Stimulated activated CD8-positive, alpha-beta memory T cell treated with anti-CD3 and anti-CD28 coated beads, Interleukin-12 subunit alpha, Interleukin-12 subunit beta, amount 100 ng/mL, for 4 hours (primary cell): ENCODE data around the gene KRTCAP2.

Experiments used
- DNase-seq: peaks from one replicate; pipeline ENCODE4 v3.0.0-alpha.2; 2020; ENCODE audit warnings: low read depth

The KRTCAP2 gene

DNA sequence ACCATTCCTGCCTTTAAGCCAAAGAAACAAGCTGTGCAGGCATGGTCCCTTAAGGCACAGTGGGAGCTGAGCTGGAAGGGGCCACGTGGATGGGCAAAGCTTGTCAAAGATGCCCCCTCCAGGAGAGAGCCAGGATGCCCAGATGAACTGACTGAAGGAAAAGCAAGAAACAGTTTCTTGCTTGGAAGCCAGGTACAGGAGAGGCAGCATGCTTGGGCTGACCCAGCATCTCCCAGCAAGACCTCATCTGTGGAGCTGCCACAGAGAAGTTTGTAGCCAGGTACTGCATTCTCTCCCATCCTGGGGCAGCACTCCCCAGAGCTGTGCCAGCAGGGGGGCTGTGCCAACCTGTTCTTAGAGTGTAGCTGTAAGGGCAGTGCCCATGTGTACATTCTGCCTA, 38.8 kb downstream of the KRTCAP2 start:
- no peak for DNase-seq

DNA sequence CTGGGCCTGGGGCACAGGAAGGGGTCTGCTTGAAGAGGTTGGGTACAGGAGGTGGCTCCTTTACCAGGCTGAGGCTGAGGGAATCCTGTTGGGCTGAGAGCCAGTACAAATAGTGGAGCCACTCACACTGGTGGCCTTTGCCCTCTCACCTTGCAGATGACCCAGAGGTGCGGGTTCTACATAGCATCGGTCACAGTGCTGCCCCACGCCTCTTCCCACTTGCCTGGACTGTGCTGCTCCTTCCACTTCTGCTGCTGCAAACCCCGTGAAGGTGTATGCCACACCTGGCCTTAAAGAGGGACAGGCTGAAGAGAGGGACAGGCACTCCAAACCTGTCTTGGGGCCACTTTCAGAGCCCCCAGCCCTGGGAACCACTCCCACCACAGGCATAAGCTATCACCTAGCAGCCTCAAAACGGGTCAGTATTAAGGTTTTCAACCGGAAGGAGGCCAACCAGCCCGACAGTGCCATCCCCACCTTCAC, 39.3 kb downstream of the KRTCAP2 start:
- no peak for DNase-seq

DNA sequence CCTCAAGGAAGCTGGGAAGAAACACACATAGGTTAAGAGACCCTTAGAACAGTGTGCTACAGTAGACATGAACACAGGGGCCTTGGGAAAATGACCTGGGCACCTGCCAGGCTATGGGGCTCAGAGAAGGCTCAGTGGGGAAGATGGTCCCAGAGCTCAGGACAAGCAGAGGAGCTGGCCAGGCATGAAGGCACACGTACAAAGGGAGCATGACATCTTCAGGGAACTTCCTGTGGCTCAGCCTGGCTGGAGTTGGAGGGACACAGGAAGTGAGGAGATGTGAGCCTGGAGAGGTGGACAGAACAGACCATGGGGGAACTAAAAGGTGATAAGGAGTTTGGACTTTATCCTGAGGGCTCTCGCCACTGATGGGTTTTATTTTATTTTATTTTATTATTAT, 41.2 kb downstream of the KRTCAP2 start:
- no peak for DNase-seq

DNA sequence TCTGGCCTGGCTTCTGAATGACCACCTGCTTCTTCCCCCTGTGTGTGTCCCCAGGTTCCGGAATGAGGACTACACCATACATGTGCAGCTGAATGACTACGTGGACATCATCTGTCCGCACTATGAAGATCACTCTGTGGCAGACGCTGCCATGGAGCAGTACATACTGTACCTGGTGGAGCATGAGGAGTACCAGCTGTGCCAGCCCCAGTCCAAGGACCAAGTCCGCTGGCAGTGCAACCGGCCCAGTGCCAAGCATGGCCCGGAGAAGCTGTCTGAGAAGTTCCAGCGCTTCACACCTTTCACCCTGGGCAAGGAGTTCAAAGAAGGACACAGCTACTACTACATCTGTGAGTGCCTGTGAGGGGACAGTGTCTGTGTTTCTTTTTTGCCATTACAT, 41.8 kb downstream of the KRTCAP2 start:
- no peak for DNase-seq

DNA sequence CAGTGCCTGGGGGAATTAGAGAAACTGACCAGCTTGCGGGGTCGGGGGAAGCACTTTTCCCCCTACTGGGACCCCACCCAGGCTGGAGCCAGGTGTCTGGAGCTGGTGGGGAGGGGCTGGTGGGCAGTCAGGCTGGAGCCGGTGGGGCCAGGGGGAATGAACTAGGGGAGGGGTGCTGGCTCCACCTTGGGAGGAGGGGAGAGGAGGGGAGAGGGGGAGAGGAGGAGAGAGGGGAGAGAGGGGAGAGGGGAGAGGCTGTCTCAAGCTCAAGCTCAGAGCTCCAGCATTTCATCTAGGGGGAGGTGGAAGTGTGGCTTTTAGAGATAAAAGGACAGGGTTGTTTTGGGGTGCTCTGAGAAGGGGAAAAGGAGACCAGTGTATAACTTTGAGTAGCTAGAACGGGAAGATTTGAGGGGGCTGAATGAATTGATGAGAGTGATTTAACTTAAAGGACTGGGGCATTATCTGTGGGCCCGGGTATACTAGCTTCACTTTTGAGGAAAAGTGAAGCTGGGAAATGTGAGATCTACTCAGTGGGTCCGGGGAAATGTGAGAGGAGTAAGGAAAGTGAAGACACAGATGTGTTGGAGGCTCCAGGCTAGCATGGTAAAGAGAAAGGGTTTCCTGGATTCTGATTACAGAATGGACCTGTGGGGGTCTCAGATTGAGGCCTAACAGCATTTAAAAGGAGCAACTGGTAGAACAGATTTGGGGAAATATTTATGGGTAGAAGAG, 42.7 kb downstream of the KRTCAP2 start:
- DNase-seq: no peak

DNA sequence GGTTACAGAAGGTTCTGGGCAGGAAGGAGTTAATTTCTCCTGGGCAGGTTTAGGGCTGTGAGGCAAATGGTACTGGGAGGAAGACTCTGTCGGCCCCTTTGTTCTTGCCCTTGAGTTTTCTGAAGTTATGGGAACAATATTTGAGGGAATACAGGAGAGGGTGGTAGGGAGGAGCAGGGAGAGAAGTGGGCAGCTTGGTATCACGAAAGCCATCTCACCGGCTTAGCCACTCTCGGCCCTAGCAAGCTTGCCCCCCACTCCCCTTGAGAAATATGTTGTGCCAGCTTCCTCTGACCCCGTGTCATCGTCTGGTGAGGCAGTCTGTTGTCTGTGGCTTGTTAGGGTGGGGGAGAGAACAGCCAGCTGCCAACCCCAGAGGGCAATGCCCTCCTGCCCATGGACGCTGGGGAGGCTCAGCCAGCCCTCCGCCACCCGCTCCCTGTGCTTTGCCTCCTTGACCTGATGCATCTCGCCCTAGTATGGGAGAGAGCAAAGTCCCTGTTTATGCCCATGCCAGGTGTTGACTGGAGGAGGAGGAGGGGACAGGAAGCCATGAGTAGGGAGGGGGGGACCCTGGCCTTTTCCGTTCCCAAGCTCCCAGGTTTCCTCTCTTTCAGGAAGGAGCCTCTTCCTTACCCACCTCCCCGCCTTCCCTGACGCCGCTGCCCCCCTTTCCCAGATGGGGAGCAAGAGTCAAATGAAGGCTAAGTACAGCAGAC, 44.2 kb downstream of the KRTCAP2 start:
- no peak for DNase-seq

DNA sequence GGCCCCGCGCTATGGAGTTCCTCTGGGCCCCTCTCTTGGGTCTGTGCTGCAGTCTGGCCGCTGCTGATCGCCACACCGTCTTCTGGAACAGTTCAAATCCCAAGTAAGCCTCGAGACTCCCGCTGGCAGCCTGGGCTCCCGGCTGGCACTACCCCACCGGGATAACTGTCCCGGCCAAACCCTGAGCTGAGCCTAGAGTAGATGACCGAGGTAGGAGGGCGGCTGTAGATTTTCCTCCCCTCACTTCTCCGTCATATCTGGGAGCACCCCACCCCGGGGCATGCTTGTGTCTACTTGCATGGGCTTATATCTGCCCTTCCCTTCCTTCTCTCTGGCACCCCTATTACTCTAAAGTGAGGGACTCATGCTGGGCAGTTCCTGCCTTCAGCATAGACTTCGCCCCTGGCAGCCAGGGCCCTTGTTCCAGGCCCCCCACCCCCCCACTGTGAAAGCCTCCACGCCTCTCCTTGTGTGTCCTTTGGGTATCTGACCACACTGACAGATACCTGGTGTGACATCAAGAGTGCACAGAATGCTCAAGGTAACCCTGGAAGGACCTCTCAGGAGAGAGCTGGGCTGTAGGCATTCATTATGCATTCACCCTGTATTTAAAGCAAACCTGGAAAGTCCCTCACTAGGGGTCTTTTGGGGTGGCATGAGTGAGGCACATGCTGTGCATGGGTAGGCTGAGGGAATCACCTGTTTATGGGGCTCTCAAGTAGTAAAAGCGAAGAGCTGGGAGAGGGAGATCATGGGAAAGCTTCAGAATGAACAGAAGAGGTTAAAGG, 44.9 kb downstream of the KRTCAP2 start:
- DNase-seq: no peak

DNA sequence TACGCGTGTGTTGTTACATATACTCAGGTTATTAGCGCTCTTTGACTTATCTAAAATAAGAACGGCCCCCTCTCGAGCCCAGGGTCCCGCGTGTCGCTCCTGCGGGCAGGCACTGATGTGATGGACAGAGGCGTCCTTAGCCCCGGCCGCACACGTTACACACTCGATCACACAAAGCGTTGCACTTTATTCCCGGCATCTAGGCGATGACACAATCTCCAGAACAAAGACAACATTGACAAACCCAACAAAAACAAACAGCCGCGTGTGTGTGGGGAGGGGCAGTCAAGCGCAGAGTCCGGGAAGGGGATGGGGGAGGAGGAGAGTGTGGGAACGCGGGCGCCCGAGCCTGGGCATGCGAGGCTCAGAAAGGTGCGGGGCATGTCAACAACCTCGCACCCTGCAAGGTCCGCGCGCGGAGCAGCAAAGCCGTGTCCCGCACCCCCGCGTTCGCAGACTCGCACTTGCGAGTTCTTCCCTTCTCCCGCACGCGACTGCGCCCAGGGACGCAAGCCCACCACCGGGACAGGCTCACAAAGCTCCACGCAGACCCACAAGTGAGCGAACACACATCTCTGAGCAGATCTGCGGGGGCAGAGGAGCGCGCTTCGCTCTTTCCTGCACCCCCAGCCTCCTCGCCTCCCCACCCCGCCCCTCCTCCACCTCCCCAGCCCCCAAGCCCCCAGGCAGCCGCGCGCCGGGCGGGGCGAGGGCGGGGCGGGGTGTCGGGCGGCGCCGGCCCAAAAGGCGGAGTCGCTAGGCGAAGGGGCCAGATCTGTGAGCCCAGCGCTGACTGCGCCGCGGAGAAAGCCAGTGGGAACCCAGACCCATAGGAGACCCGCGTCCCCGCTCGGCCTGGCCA, 45.8 kb downstream of the KRTCAP2 start, which contains the start of gene EFNA1:
EFNA1 (plus strand) TSS at position 772 of the 862 bp plus-strand sequence. CDS start 102 bp downstream, outside the sequence.
- peak; percentile 34 for DNase-seq

DNA sequence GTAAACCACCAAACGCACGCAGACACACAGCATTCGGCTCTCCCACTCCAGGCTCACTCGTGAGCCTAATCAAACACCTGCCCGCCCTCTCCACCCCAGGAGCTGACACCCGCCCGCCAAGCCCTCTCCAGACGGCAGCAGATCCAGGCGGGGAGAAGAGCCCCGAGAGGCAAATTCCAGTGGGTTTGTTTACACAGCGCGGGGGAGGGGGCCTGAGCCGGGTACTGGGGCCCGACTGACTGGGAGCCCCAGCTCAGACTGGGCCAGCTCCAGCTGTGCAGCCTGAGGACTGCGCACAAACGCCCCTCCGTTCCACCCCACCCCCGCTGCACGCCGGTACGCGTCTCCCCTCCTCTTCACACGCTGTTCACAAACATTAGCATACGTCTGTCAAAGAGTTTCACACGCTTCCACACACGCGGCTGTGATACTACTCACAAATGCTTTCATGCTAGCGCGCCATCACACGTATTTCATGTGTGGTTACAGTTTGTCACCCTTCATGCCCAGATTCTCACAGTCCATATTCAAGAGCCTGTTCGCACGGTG, 46.5 kb downstream of the KRTCAP2 start:
- DNase-seq: peak; percentile 22

DNA sequence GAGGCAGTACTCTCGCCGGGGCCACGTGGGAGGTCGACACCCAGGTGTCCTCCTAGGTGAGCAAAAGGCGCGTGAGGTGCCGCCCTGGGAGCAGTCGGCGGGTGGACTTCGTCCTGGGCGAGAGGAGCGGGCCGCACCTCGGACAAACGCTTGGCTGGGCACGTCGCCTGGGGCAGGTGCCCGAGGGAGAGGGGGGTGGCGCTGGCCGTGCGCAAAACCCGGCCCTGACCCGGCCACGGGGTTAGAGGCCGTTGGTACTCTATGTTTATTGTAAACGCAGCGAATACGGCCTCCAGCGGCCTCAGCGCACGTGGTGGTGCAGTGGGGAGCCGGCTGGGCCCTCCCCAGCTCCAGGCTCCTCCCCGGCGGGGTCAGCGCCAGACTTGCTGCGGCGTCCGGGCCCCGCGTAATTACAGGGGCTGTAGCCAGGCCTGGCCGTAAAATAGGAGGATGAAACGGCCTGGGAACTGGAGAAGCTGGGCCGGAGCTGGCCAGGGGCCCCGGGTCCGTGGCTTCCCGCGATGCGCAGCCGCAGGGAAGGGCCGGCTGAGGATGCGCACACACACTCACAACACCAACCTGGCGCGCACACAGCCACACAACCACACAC, 47.1 kb downstream of the KRTCAP2 start:
- DNase-seq: no peak

DNA sequence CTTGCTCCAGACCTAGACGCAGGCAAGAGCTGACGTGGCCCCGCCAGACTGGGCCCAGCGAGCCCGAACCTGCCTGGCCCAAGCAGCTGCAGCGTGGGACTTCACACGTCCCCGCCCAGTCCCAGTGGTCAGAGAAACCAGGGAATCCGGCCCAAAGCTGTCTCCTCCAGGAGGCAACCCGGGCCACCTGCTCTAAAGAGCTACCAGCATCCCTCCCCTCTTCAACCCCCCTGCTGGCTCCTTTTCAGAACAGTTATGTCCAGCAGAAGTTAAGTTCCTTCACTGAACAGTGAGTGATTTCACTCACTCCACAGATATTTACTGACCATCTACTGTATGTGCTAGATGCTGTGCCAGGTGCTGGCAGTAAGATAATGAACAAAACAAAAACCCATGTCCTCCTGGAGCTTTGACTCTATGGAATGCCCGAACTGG, 47.6 kb downstream of the KRTCAP2 start:
- no peak for DNase-seq

DNA sequence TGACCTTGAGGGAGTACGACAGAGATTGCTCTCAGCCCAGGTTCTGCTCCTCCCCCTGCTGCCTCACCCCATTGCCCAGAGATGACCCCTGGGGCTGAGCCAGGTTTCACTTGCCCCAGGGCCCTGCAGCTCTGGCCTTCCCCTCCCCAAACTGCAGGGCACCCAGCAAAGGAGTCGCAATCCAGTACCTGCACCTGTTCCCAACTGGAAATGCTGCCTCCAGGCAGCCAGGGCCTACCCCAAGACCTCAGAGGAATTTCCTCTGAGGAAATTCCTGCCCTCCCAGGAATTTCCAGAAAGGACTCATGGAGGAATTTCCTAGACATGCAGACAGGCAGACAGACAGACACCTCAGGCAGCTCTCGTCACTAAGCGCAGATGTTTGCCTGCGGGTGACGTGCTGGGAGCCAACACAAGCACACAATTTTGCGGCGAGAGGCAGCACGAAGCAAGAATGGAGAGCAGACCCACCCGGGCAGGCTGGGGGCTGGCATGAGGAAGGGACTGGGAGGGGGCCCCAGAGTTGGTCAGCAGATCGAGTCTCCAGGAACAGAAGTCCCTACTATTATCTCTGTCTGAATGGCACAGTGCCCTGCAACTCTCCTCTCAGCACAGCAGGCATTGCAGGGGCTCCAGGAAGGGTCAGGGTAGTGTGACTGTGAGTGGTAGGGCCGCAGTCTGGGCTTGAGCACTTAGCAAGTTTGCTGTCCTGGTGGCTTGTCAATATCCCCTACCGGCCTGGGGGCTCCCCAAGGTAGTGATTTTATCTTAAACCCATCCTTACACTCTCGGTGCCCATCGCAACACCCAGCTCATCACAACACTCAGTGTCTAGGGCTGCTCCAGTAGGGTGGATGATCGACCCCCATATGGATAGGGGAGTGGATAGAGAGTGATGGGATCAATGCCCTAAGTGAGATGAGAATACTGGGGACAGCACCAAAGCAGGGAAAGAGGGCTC, 48.3 kb downstream of the KRTCAP2 start:
- DNase-seq: no peak

DNA sequence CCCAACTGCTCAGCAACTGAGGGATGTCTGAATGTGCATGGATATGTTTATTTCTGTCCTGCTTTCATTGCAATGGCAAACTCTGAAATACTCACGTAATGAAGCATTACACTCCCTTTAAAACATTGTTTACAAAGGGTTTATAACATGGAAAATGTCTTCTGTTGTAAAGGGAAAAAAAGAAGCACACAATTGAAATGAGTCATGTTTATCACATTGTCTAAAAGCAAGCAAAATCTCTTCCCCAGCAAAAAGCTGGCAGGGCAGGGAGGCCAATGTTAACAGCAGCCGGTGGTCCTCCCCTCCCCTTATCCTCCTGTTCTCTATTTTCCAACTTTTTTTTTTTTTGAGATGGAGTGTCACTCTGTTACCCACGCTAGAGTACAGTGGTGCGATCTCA, 49.3 kb downstream of the KRTCAP2 start:
- DNase-seq: no peak

DNA sequence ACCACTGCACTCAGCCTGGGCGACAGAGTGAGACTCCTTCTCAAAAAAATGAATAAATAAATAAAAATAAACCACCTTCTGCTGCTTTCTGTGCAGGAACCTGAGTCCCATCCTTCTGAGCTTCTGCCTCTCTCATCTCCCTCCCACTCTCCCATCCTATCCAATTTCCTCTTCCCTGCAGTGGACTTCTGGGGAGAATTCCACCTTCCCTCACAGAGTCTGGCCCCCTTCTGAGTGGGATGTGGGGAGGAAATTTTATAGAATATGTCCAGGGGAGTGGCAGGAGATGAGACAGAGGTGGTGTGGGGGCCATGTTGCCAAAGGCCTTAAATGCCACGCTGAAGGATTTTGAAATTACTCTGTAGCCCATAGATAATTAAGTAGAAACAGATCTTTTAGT, 50.8 kb downstream of the KRTCAP2 start:
- DNase-seq: no peak

DNA sequence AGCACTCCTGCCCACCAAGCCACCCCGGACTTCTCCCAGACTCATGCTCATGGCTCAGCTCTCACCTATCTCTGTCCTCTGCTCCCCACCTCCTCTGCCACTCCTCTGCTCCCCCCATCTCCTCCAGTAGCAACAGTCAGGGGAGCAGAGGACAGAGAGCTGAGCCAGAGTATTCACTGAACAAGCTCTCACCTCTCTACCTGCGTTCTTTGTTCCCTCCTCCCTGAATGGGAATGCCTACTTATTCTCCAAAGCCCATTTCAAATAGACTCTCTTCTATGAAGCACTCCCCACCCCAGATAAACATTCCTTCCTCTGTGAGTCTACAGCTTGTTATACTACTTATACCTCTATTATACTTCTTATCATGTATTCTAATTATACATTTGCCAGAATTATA, 51.9 kb downstream of the KRTCAP2 start:
- no peak for DNase-seq

DNA sequence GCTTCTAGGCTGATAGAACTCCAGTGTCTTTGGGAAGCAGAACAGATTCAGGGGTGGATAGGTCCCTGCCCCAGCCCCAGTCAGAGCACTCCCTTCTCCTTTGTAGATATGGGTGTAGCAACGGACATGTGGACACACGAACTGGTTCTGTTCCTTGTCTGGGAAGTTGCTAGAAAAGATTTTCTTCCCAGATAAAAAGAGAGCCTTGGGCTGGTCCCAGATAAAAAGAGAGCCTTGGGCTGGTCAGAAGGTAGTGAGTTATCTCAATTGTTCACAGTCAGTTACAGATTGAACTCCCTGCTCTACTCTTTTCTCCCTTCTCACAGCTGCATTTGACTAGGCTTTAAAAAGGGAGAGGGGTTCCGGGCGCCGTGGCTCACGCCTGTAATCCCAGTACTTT, 52.9 kb downstream of the KRTCAP2 start:
- no peak for DNase-seq
